Measurements from ENCODE around the gene GOLGA6L7. TPM values are rescaled to one million over a fixed set of nuclear protein-coding genes. Genes with fewer than 3 reads are reported as not detected.

The GOLGA6L7 gene
- total and polyA plus RNA-seq, 2 of the 8 experiments (the other 6 are each of a cell fraction or from before 2014, with no cell fraction given), result not detected

DNA sequence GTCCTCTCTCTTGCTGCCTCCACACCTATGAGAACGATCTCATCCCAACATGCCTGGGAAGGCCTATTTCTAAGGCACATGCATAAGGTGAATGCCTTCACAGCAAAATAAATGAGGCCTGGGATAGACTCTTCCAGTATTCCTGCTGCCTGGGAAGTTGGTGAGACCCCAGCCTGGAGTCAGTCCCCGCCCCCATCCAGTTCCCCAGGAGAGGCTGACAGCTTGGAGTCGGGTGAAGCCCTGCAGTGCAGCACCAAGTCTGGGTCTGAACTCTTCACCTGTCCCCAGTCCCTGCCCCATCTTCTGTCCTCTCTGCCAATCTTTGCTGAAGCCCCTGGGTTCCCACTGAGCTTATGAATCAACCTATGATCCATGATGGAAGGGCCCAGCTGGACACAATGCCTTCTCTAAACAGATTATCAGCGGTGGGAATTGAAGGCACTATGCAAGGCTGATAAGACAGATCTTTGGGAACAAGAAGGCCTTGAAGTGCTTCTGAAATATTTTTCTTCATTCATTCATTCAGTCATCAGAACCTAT is 27.1 kb upstream of the GOLGA6L7 start (continued):
- TF ChIP-seq HDAC2 (IDR thresholded peaks at IDR 0.05; ENCODE audit: borderline replicate concordance in 1 of 2, low read depth in 2 of 2, low read length in 2 of 2), result no peak
